ENCODE data around the gene UBE2I.
"Not testable (repeated sequence)": the region's sequence is repeated elsewhere in the genome, so short reads cannot be mapped to it uniquely, and the experiment has no call there.

UBE2I gene

GRCh38 chr16:1277617-1278282, 31.7 kb upstream of the UBE2I start:
- no peak for DNase-seq (ENCODE audit: low read depth in 2 of 2)

DNA sequence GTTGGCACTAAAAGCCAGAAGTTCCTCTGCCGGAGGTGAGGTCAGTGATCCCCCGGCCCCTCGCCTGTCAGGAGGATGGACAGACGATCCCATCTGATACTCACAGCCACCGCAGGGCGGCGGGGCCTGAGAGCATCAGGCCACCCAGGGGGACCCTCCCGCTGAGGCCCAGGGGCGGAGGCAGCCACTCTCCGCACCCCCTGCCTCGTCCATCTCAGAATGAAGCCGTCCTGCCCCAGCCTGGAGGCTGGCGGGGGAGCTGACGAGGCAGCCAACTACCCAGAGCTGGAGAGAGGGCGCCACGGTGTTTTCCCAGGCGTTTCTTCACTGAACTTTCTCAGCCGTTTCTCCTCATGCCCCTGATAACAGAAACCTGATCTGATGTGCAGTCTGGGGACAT, 31.0 kb upstream of the UBE2I start:
- DNase-seq (ENCODE audit: low read depth in 2 of 2), result no peak

DNA sequence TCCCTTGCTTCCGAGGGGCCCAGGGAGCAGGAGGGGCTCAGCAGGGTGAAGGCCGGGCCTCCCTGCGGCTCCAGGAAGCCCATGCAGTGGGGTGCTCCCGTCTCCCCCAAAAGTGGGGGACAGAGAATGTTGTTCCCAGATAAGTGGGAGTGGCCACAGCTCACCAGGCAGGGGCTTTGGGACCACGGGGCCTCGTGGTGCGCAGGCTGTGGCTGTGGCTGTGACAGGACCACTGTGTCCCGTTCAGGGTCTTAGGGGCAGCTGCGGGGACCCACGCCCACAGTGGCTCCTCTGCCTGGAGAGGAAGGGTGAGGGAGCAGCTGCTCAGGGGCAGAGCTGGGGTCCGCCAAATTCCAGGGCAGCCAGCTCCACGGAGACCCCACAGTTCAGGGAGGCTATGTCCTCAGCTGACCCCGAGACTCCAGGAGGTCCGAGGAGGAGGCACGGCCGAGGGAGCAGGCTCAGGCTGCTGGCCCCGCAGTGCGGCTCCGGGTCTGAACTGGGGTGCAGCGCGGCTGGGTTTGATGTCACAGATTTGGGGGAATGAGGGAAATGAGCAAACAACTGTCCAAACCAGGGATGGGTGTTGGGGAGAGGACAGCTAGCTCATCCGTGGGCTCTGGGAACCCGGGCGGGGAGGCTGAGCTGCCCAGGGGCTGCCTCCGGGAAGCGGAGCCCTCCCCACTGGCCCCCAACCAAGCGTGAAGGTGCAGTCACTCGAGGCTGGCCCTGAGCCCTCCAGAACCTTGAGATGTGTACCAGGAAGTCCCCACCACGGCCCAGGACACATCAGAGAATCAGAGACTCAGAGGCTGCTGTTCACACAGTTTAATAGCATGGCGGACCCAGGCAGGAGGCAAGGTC, 30.1 kb upstream of the UBE2I start:
- no peak for DNase-seq (ENCODE audit: low read depth in 2 of 2)

GRCh38 chr16:1279945-1280589, 29.4 kb upstream of the UBE2I start:
- no peak for DNase-seq (ENCODE audit: low read depth in 2 of 2)

DNA sequence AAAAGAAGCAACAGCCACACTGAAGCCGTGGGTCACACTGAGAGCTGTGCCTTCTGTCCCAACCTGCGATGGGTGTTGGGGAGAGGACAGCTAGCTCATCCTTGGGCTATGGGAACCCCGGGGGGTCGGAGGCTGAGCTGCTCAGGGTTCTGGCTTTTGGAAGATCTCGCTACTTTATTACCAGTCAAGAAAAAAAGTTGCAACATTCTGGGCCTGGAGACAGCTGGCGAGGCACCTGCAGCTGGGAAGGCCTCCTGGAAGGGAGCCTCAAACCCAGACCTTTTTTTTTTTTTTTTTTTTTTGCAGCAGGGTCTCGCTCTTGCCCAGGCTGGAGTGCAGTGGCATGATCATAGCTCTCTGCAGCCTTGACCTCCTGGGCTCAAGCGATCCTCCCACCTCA, 28.7 kb upstream of the UBE2I start:
- DNase-seq (ENCODE audit: low read depth in 2 of 2), result no peak

- no peak for DNase-seq (ENCODE audit: low read depth in 2 of 2)
Observed at GRCh38 chr16:1281517-1281916, 27.9 kb upstream of the UBE2I start.

GRCh38 chr16:1282324-1282973, 27.0 kb upstream of the UBE2I start:
- no peak for DNase-seq (ENCODE audit: low read depth in 2 of 2)

DNA sequence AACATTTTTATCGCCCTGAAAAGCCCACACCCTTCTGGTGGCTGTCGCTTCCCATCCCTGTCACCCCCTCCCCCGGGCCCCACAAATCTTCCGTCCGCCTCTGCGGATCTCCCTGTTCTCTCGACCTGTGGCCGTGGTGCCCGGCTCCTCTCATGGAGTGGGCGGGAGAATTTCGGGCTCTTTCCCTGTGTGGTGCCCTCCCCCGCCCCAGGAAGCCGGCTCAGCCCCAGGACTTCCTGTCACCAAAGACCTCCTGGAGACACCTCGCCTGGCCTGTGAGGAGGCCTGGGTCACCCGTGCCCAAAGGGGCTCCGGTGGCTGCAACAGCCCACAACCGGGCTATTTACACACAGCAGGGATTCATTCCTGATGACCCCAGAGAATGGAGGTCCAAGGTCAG, 26.1 kb upstream of the UBE2I start:
- no peak for DNase-seq (ENCODE audit: low read depth in 2 of 2)

GRCh38 chr16:1283996-1284616, 25.3 kb upstream of the UBE2I start:
- DNase-seq (ENCODE audit: low read depth in 2 of 2), result no peak

DNA sequence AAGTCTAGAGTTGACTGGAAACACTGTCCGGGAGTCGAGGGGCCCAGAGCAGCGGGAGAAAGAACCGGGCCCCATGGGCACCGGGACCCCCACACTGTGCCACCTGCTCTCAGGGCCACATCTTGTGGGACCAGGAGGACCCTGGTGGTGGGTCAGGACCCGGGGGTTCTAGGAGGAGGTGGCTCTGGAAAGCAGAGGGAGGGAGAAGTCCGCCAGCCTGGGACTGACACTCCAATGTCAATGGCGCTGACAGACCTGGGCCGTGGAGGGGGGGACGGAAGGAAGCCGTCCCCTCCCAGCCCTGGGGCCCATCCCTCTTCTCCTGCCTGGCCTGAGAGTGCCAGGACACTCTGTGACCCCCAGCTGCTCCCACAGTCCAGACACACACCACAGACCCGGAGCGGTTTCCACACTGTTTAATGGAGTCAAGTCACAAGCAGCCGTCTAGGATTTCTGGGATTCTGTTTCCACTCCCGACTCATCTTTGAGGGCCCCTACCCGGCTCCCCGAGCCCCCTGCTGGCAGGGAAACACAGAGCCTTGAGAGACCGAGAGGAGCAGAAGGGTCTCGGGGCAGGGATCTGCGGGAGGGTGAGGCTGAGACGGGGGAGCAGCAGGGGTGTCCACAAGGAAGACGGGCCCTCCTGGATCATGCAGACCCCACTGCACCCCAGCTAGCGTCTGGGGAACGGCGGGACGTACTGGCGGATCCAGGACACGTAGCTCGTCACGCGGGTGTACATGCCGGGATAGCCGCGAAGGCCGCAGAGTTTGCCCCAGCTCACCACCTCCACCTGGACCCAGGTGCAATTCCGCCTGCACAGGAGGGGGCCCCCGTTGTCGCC, 23.5 kb upstream of the UBE2I start:
- no peak for DNase-seq (ENCODE audit: low read depth in 2 of 2)

DNA sequence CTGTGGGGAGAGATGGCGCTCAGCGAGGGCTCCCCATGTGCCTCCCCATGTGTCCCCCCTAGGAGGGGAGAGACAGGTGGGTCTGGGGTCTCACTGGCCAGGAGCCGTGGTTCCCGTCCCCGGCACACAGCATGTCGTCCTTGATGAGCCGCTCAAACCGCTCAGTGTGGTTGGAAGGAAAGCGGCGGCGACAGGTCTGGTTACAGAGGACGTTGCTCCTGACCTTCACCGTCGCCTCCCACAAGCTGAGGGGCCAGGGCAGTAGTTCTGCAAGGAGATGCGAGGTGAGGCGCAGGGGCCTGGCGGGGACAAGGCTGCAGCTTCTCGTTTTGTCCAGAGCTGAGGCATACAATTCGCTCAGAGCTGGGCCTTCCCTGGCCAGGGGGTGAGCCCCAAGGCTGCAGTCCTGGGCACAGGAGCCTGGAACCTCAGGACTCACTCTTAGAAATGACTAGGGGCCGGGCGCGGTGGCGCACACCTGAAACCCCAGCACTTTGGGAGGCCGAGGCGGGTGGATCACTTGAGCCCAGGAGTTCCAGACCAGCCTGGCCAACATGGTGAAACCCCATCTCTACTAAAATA, 22.8 kb upstream of the UBE2I start:
- no peak for DNase-seq (ENCODE audit: low read depth in 2 of 2)

GRCh38 chr16:1287982-1288670, 21.3 kb upstream of the UBE2I start:
- no peak for DNase-seq (ENCODE audit: low read depth in 2 of 2)

- no peak for DNase-seq (ENCODE audit: low read depth in 2 of 2)
Observed at GRCh38 chr16:1288813-1289476, 20.5 kb upstream of the UBE2I start.

- no peak for DNase-seq (ENCODE audit: low read depth in 2 of 2)
Observed at GRCh38 chr16:1289477-1289866, 20.0 kb upstream of the UBE2I start.

DNA sequence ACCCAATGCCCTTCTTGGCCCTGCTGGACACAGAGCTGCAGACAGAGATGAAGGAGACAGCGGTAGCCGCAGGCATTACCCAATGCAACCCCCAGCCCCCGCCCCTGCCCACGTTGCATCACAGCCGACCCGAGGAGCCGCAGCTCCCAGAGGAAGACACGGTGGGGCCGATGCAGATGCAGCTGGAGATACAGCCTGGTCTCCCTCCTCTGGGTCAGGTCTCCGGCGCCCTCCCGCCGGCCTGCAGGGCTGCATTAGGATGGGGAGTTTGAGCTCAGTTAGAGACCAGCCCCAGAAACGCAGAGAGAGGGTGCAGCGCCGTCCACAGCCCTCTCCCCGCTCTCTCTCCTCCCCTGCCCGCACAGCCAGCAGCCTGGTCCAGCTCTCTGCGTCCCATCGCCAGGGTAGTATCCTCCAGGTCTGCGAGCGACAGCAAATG, 19.4 kb upstream of the UBE2I start:
- no peak for DNase-seq (ENCODE audit: low read depth in 2 of 2)

- DNase-seq (ENCODE audit: low read depth in 2 of 2), result no peak
Observed at GRCh38 chr16:1290860-1291575, 18.4 kb upstream of the UBE2I start.

DNA sequence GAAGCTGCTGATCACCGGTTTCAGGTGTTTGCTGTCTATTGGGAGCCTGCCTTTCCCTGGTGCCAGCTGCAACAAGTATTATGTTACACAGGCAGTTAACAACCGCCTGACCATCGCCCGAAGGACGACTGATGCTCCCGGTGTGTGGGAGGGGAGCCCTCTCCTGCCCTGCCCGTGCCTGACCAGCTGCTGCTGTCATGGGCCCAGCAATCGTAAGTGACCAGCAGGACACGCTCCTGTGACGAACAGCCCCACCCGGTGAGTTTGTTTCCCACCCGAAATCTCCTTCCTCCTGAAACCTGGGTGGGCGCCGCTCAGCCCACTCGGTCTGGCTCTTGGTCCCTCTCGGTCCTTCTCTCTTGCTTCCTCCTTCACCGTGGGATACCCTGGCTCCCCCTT, 17.9 kb upstream of the UBE2I start:
- no peak for DNase-seq (ENCODE audit: low read depth in 2 of 2)

DNA sequence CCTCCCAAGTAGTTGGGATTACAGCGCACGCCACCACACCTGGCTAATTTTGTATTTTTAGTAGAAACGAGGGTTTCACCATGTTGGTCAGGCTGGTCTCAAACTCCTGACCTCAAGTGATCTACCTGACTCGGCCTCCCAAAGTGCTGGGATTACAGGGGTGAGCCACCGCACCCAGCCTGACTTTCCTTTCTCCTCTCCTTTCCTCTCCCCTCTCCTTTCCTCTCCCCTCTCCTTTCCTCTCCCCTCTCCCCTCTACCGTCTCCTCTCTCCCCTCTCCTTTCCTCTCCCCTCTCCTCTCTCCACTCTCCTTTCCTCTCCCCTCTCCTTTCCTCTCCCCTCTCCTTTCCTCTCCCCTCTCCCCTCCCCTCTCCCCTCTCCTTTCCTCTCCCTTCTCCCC, 17.2 kb upstream of the UBE2I start:
- DNase-seq (ENCODE audit: low read depth in 2 of 2), result not testable (repeated sequence)

GRCh38 chr16:1292808-1293207, 16.6 kb upstream of the UBE2I start:
- not testable (repeated sequence) for DNase-seq (ENCODE audit: low read depth in 2 of 2)
